HAP-1 (cell line): ENCODE results near the gene TANC1.

Source experiments
- DNase-seq, 2 experiments: peaks; one replicate each; pipeline ENCODE4 v3.0.0-alpha.2; 2016 to 2020; ENCODE audit warnings: low spot score in 2 of 2
- H3K27me3 ChIP-seq: fragments of 250-450 bp; sonication (Bioruptor Pico); 2 replicates; pipeline ENCODE4 v1.5.1; 2020; ENCODE audit warnings: low read depth, mild to moderate bottlenecking, moderate library complexity
- H3K36me3 ChIP-seq: fragments of 250-450 bp; sonication (Bioruptor Pico); replicated peaks from 2 replicates; pipeline ENCODE4 v1.5.1; 2020; ENCODE audit warnings: mild to moderate bottlenecking
- H3K4me1 ChIP-seq: fragments of 250-450 bp; sonication (Bioruptor Pico); 2 replicates; pipeline ENCODE4 v1.5.1; 2020; ENCODE audit warnings: mild to moderate bottlenecking
- H3K4me3 ChIP-seq: fragments of 250-450 bp; sonication (Bioruptor Pico); 2 replicates; pipeline ENCODE4 v1.5.1; 2020; ENCODE audit warnings: mild to moderate bottlenecking, moderate library complexity
- H3K9me3 ChIP-seq: fragments of 250-450 bp; sonication (Bioruptor Pico); 2 replicates; pipeline ENCODE4 v1.5.1; 2020; ENCODE audit warnings: mild to moderate bottlenecking, moderate library complexity
- in situ Hi-C: fragments of 300-500 bp; cut with MboI; formaldehyde crosslinking; loops from 3 replicates; pipeline ENCODE4 v1.14.3; 2020; ENCODE audit warnings: low sequenced_read_pairs, inconsistent platforms, mixed read lengths

TANC1 gene

GRCh38 chr2:159052157-159052601 lies 83.7 kb downstream of the TANC1 start:
- in situ Hi-C loops: no loop called here
- Histone ChIP-seq H3K27me3 (no peaks in the 10 kb centered on the region), H3K9me3 (no peaks in the 10 kb centered on the region), H3K4me3 (no peak overlapping the region), H3K4me1 (no peaks in the 10 kb centered on the region), H3K36me3 (no peaks in the 10 kb centered on the region)
- no peak for DNase-seq

GRCh38 chr2:159053161-159054031 lies 85.0 kb downstream of the TANC1 start:
- no peaks in the 10 kb centered on the region for H3K27me3 ChIP-seq
- DNase-seq: no peak
- no peaks in the 10 kb centered on the region for H3K36me3 ChIP-seq
- H3K4me3 ChIP-seq: no peak overlapping the region
- H3K4me1 ChIP-seq: no peaks in the 10 kb centered on the region
- in situ Hi-C loops: no loop called here
- no peaks in the 10 kb centered on the region for H3K9me3 ChIP-seq

GRCh38 chr2:159054032-159054334 lies 85.5 kb downstream of the TANC1 start:
- in situ Hi-C loops: no loop called here
- Histone ChIP-seq H3K36me3 (no peaks in the 10 kb centered on the region), H3K4me3 (no peak overlapping the region), H3K9me3 (no peaks in the 10 kb centered on the region), H3K4me1 (no peaks in the 10 kb centered on the region), H3K27me3 (no peaks in the 10 kb centered on the region)
- no peak for DNase-seq

- in situ Hi-C loops: no loop called here
- Histone ChIP-seq H3K36me3 (no peaks in the 10 kb centered on the region), H3K4me1 (no peaks in the 10 kb centered on the region), H3K9me3 (no peaks in the 10 kb centered on the region), H3K4me3 (no peak overlapping the region), H3K27me3 (no peaks in the 10 kb centered on the region)
- no peak for DNase-seq
These were observed 86.5 kb downstream of the TANC1 start for GRCh38 chr2:159054985-159055384.

- DNase-seq: no peak
- no peaks in the 10 kb centered on the region for H3K27me3 ChIP-seq
- H3K4me3 ChIP-seq: no peak overlapping the region
- H3K36me3 ChIP-seq: no peaks in the 10 kb centered on the region
- in situ Hi-C loops: no loop called here
- H3K4me1 ChIP-seq: peaks cover 25% of the 10 kb centered on the region
- H3K9me3 ChIP-seq: no peaks in the 10 kb centered on the region
These were observed 92.1 kb downstream of the TANC1 start for GRCh38 chr2:159060518-159060917.

GRCh38 chr2:159063677-159064076 lies 95.2 kb downstream of the TANC1 start:
- no peaks in the 10 kb centered on the region for H3K27me3 ChIP-seq
- H3K4me3 ChIP-seq: no peak overlapping the region
- H3K9me3 ChIP-seq: no peaks in the 10 kb centered on the region
- in situ Hi-C loops: no loop called here
- no peaks in the 10 kb centered on the region; the same call in 1 of the 2 replicates for H3K36me3 ChIP-seq
- DNase-seq: no peak
- H3K4me1 ChIP-seq: peaks cover 29% of the 10 kb centered on the region

GRCh38 chr2:159064446-159065301 lies 96.2 kb downstream of the TANC1 start:
- H3K4me1 ChIP-seq: peaks cover 29% of the 10 kb centered on the region
- no peak overlapping the region for H3K4me3 ChIP-seq
- in situ Hi-C loops: no loop called here
- DNase-seq: peak; percentile 51 to 96
- no peaks in the 10 kb centered on the region for H3K27me3 ChIP-seq
- no peaks in the 10 kb centered on the region; the same call in 1 of the 2 replicates for H3K36me3 ChIP-seq
- H3K9me3 ChIP-seq: no peaks in the 10 kb centered on the region

GRCh38 chr2:159065313-159065712 lies 96.9 kb downstream of the TANC1 start:
- no peaks in the 10 kb centered on the region; the same call in 1 of the 2 replicates for H3K36me3 ChIP-seq
- H3K4me1 ChIP-seq: peaks cover 29% of the 10 kb centered on the region
- in situ Hi-C loops: no loop called here
- DNase-seq: no peak
- no peak overlapping the region for H3K4me3 ChIP-seq
- H3K27me3 ChIP-seq: no peaks in the 10 kb centered on the region
- H3K9me3 ChIP-seq: no peaks in the 10 kb centered on the region

GRCh38 chr2:159065891-159066290 lies 97.5 kb downstream of the TANC1 start:
- in situ Hi-C loops: no loop called here
- H3K4me1 ChIP-seq: peaks cover 28% of the 10 kb centered on the region
- H3K36me3 ChIP-seq: no peaks in the 10 kb centered on the region; the same call in 1 of the 2 replicates
- DNase-seq: no peak
- no peaks in the 10 kb centered on the region for H3K27me3 ChIP-seq
- H3K9me3 ChIP-seq: no peaks in the 10 kb centered on the region
- no peak overlapping the region for H3K4me3 ChIP-seq

GRCh38 chr2:159066541-159067156 lies 98.2 kb downstream of the TANC1 start:
- in situ Hi-C loops: no loop called here
- H3K4me3 ChIP-seq: no peak overlapping the region
- no peak for DNase-seq

GRCh38 chr2:159067971-159068370 lies 99.5 kb downstream of the TANC1 start:
- Histone ChIP-seq H3K27me3 (no peaks in the 10 kb centered on the region), H3K4me1 (peaks cover 20% of the 10 kb centered on the region), H3K4me3 (no peak overlapping the region), H3K36me3 (no peaks in the 10 kb centered on the region; the same call in 1 of the 2 replicates), H3K9me3 (no peaks in the 10 kb centered on the region)
- DNase-seq: no peak
- in situ Hi-C loops: no loop called here

More at GRCh38 chr2:159066541-159067156, 98.2 kb downstream of the TANC1 start:
- H3K9me3 ChIP-seq: no peaks in the 10 kb centered on the region
- H3K36me3 ChIP-seq: no peaks in the 10 kb centered on the region; the same call in 1 of the 2 replicates
- peaks cover 20% of the 10 kb centered on the region for H3K4me1 ChIP-seq
- no peaks in the 10 kb centered on the region for H3K27me3 ChIP-seq

GRCh38 chr2:159069229-159069628 lies 100.8 kb downstream of the TANC1 start:
- H3K9me3 ChIP-seq: no peaks in the 10 kb centered on the region
- peaks cover 16% of the 10 kb centered on the region for H3K4me1 ChIP-seq
- H3K36me3 ChIP-seq: no peaks in the 10 kb centered on the region; the same call in 1 of the 2 replicates
- H3K27me3 ChIP-seq: no peaks in the 10 kb centered on the region
- in situ Hi-C loops: no loop called here
- H3K4me3 ChIP-seq: no peak overlapping the region
- no peak for DNase-seq

- H3K36me3 ChIP-seq: no peaks in the 10 kb centered on the region; the same call in 1 of the 2 replicates
- DNase-seq: no peak
- no peaks in the 10 kb centered on the region for H3K9me3 ChIP-seq
- H3K4me1 ChIP-seq: peaks cover 9% of the 10 kb centered on the region
- H3K27me3 ChIP-seq: no peaks in the 10 kb centered on the region
- no peak overlapping the region for H3K4me3 ChIP-seq
- in situ Hi-C loops: no loop called here
These were observed 101.8 kb downstream of the TANC1 start for GRCh38 chr2:159070235-159070634.
